ENCODE data around the gene SERPINB11. TPM values are rescaled to one million over a fixed set of nuclear protein-coding genes. Genes with fewer than 3 reads are reported as not detected.

The SERPINB11 gene
- total and polyA plus RNA-seq, 2 donors (not counting 1 experiment from before 2014, with no cell fraction given): not detected

- Mint-ChIP-seq H3K4me1 (no peaks in the 10 kb centered on the region), H3K4me3 (no peak overlapping the region), H3K27ac (no peak overlapping the region), H3K9me3 (ENCODE audit: insufficient read depth) (no peaks in the 10 kb centered on the region), H3K27me3 (peaks cover 8% of the 10 kb centered on the region)
- no peaks in the 10 kb centered on the region for H3K9me3 ChIP-seq (ENCODE audit: control extremely low read depth in 1 of 3, control insufficient read depth in 2 of 3, insufficient read depth in 1 of 3, low read length in 2 of 3)
- H3K9ac ChIP-seq (ENCODE audit: low read length): no peak overlapping the region
- H4K20me1 ChIP-seq (ENCODE audit: control insufficient read depth, insufficient read depth, low read length, poor library complexity, severe bottlenecking): no peaks in the 10 kb centered on the region
- ChIA-PET POLR2A (no interaction called here), CTCF (no interaction called here)
- H3K27me3 ChIP-seq (replicated peaks in 1 of 4; ENCODE audit: control extremely low read depth in 1 of 4, control insufficient read depth in 3 of 4, insufficient read depth in 4 of 4, low read length in 3 of 4): no peaks in the 10 kb centered on the region
- H3K36me3 ChIP-seq (replicated peaks in 1 of 2; ENCODE audit: control extremely low read depth in 1 of 2, control insufficient read depth in 1 of 2, extremely low read depth in 1 of 2, insufficient read depth in 2 of 2, low read length in 1 of 2): no peaks in the 10 kb centered on the region
- TF ChIP-seq EZH2 (IDR thresholded peaks at IDR 0.05; ENCODE audit: borderline replicate concordance, insufficient read depth, low read depth, low read length, poor library complexity, severe bottlenecking) (no peak), CTCF (IDR thresholded peaks at IDR 0.05) (no peak)
- WGBS (ENCODE audit: insufficient coverage): 88% methylated on average over 4 of the region's 5 CpGs
- H3K4me1 ChIP-seq (ENCODE audit: control insufficient read depth in 2 of 2, insufficient read depth in 2 of 2, low read length in 2 of 2): no peaks in the 10 kb centered on the region
- H3K4me2 ChIP-seq (replicated peaks; ENCODE audit: low read depth, low read length, poor library complexity, severe bottlenecking): no peak overlapping the region
- DNase-seq (no peak), ATAC-seq (ENCODE audit: low read depth) (no peak)
- H3K79me2 ChIP-seq (ENCODE audit: control insufficient read depth, insufficient read depth, low read length): no peaks in the 10 kb centered on the region
- H3K4me3 ChIP-seq (ENCODE audit: control extremely low read depth in 1 of 5, extremely low read depth in 1 of 5, insufficient read depth in 1 of 5, low read depth in 2 of 5, low read length in 4 of 5): no peak overlapping the region
- no peak overlapping the region for H3K27ac ChIP-seq (ENCODE audit: low read length in 2 of 2)
- H2AFZ ChIP-seq (ENCODE audit: insufficient read depth, low read depth, low read length, poor library complexity, severe bottlenecking): no peak overlapping the region
- intact Hi-C loops (cut with micrococcal nuclease): no loop called here
Observed at GRCh38 chr18:63677500-63678225, 25.1 kb upstream of the SERPINB11 start.

- H3K9me3 ChIP-seq (ENCODE audit: control extremely low read depth in 1 of 3, control insufficient read depth in 2 of 3, insufficient read depth in 1 of 3, low read length in 2 of 3): no peaks in the 10 kb centered on the region
- Mint-ChIP-seq H3K9me3 (ENCODE audit: insufficient read depth) (no peaks in the 10 kb centered on the region), H3K27ac (no peak overlapping the region), H3K4me3 (no peak overlapping the region), H3K4me1 (no peaks in the 10 kb centered on the region), H3K27me3 (peaks cover 16% of the 10 kb centered on the region)
- no peaks in the 10 kb centered on the region for H3K27me3 ChIP-seq (replicated peaks in 1 of 4; ENCODE audit: control extremely low read depth in 1 of 4, control insufficient read depth in 3 of 4, insufficient read depth in 4 of 4, low read length in 3 of 4)
- ATAC-seq (ENCODE audit: low read depth) (no peak), DNase-seq (no peak)
- H3K4me3 ChIP-seq (ENCODE audit: control extremely low read depth in 1 of 5, extremely low read depth in 1 of 5, insufficient read depth in 1 of 5, low read depth in 2 of 5, low read length in 4 of 5): no peak overlapping the region
- intact Hi-C loops (cut with micrococcal nuclease): no loop called here
- H3K36me3 ChIP-seq (replicated peaks in 1 of 2; ENCODE audit: control extremely low read depth in 1 of 2, control insufficient read depth in 1 of 2, extremely low read depth in 1 of 2, insufficient read depth in 2 of 2, low read length in 1 of 2): no peaks in the 10 kb centered on the region
- CTCF ChIA-PET: no interaction called here
- H3K4me2 ChIP-seq (replicated peaks; ENCODE audit: low read depth, low read length, poor library complexity, severe bottlenecking): no peak overlapping the region
- H3K9ac ChIP-seq (ENCODE audit: low read length): no peak overlapping the region
- TF ChIP-seq EZH2 (IDR thresholded peaks at IDR 0.05; ENCODE audit: borderline replicate concordance, insufficient read depth, low read depth, low read length, poor library complexity, severe bottlenecking) (no peak), CTCF (IDR thresholded peaks at IDR 0.05) (no peak)
- no peaks in the 10 kb centered on the region for H4K20me1 ChIP-seq (ENCODE audit: control insufficient read depth, insufficient read depth, low read length, poor library complexity, severe bottlenecking)
- H3K4me1 ChIP-seq (ENCODE audit: control insufficient read depth in 2 of 2, insufficient read depth in 2 of 2, low read length in 2 of 2): no peaks in the 10 kb centered on the region
- H3K79me2 ChIP-seq (ENCODE audit: control insufficient read depth, insufficient read depth, low read length): no peaks in the 10 kb centered on the region
- H2AFZ ChIP-seq (ENCODE audit: insufficient read depth, low read depth, low read length, poor library complexity, severe bottlenecking): no peak overlapping the region
- H3K27ac ChIP-seq (ENCODE audit: low read length in 2 of 2): no peak overlapping the region
- POLR2A ChIA-PET: no interaction called here
- 90% methylated on average over 4 of the region's 5 CpGs for WGBS (ENCODE audit: insufficient coverage)
Observed at GRCh38 chr18:63679820-63680606, 22.7 kb upstream of the SERPINB11 start.

All from B cell (primary cell).